ENCODE results near the gene RNF13.

- TF ChIP-seq, protein P1, sequence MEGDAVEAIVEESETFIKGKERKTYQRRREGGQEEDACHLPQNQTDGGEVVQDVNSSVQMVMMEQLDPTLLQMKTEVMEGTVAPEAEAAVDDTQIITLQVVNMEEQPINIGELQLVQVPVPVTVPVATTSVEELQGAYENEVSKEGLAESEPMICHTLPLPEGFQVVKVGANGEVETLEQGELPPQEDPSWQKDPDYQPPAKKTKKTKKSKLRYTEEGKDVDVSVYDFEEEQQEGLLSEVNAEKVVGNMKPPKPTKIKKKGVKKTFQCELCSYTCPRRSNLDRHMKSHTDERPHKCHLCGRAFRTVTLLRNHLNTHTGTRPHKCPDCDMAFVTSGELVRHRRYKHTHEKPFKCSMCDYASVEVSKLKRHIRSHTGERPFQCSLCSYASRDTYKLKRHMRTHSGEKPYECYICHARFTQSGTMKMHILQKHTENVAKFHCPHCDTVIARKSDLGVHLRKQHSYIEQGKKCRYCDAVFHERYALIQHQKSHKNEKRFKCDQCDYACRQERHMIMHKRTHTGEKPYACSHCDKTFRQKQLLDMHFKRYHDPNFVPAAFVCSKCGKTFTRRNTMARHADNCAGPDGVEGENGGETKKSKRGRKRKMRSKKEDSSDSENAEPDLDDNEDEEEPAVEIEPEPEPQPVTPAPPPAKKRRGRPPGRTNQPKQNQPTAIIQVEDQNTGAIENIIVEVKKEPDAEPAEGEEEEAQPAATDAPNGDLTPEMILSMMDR (IDR thresholded peaks at IDR 0.05), result no peak
- TF ChIP-seq ZFX (IDR thresholded peaks at IDR 0.05; ENCODE audit: borderline replicate concordance), result no peak
Observed at GRCh38 chr3:149801639-149802038, 11.4 kb upstream of the RNF13 start.
